T-helper 22 cell (primary cell): ENCODE measurements around the gene PARVA.
"Not testable (repeated sequence)": the region's sequence is repeated elsewhere in the genome, so short reads cannot be mapped to it uniquely, and the experiment has no call there.

Experiments
- DNase-seq: peaks from one replicate; pipeline ENCODE4 v3.0.0-alpha.2; 2020; ENCODE audit warnings: low read depth

The PARVA gene, protein sequence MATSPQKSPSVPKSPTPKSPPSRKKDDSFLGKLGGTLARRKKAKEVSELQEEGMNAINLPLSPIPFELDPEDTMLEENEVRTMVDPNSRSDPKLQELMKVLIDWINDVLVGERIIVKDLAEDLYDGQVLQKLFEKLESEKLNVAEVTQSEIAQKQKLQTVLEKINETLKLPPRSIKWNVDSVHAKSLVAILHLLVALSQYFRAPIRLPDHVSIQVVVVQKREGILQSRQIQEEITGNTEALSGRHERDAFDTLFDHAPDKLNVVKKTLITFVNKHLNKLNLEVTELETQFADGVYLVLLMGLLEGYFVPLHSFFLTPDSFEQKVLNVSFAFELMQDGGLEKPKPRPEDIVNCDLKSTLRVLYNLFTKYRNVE

GRCh38 chr11:12377106-12377823 lies at the start of gene PARVA:
TSS of gene PARVA (plus strand) at chr11:12377571. CDS start at chr11:12377648, 77 bp downstream.
- no peak for DNase-seq

GRCh38 chr11:12329169-12329568 lies 48.2 kb upstream of the PARVA start:
- no peak for DNase-seq

DNA sequence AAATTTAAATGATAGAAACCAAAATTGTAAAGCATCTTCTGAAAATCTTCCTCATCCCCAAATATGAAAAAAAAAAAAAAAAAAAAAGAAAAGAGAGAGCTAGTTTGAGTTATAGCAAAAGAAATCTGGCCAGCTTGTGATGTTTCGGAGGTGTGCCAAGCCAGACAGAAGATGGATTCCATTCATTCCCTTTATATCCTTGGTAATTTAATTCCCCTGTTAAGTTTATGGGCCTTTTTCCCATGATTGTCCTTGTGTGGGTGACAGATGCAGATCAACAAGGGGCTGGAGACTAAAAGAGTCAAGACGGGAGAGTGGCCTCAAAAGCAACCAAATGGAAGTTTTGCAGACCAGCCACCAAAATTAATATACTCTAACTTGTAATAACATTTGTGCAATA lies 47.6 kb upstream of the PARVA start:
- no peak for DNase-seq

DNA sequence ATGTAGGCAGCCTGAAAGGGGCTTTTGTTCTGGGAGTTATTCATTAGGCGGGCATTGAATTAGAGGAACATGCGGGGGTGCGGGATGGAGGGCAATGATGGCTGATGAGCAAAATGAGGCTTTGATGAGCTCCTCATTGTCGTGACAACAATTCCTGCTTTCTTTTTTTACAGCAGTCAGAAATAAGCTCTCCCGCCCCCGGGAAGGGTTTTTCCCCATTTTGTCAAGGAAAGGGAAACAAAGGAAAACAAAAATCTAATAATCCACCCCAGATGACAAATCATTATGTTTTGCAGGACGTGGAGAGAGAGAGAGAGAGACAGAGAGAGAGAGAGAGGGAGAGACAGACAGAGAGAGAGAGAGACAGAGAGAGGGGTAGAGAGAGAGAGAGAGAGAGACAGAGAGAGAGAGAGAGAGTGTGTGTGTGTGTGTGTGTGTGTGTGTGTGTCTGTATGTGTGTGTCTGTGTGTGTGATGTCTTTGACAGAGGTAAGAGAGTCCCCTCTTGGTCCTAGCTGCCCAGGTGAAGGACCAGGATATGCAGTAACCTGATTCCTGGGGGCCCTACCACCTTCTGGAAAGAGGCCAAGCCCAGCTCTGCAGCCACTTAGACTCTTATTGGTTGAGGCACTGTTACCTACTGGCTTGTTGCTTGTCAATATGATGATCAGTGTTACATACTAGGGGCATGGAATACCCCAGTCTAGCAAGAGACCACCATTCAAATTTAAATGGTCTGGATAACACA lies 46.7 kb upstream of the PARVA start:
- DNase-seq, result no peak

DNA sequence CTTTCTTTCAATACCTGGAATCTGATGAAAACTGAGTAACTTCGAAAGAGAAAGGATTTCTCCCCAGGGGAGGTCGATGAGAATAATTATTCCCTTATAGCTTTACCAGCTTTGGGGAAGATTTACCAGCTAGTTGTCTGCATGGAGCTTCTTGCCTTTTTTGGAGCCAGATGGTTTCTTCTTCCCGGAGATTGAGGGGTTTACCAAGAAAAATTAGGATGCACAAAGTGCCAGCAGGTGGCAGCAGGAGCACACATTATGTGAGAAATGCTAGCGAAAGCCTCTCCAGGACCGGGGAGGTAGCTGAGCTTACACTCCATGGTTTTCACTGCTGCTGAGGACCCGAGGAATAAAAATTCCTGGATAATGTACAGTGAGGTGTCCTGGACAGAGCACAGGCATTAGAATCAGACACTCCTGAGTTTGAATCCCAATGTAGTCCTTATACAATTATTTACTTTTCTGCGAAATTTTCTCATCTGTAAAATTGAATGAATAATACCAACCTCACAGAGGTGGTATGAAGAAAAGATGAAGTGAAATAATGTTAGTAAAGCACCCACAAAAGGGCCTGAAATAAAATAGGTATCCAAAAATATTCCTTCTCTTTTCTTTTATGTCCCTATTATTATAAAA lies 46.0 kb upstream of the PARVA start:
- DNase-seq, result peak; percentile 31

DNA sequence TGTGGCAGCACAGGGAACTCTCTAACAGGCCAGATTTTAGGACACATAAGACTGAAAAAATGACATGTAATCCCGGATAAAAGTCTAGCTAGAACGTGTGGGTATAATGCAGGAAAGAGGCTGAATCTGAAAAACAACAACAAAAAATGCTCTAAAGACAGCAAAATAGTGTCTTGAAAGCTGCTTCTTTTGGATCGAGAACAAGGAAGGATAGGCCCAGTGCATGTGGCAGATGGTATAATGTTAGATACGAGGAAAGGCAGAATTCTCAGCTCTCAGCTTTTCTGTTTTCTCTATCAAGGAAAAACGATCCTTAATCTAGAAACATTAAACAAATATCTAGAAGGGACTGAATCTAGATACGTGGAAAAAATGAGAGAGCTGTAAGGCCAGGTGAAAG lies 33.8 kb upstream of the PARVA start:
- no peak for DNase-seq

DNA sequence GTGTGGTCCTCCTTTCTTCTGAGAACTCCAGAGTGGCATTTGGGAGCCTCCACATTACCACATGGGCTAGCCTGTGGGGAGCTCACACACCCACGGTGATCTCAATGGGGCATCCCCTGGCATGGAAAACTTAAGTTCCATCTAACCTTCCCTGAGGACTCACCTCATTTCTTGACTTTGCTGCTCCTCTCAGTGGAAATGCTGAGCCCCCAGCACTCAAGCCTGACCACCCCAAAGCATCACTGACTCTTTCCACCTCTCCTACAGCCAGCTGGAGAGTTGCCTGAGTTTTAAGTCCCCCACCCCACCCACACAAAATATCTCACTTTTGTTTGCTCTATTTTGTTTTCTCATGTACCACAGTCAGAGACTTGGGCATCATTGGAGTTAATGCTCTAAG lies 23.8 kb upstream of the PARVA start:
- DNase-seq, result no peak

DNA sequence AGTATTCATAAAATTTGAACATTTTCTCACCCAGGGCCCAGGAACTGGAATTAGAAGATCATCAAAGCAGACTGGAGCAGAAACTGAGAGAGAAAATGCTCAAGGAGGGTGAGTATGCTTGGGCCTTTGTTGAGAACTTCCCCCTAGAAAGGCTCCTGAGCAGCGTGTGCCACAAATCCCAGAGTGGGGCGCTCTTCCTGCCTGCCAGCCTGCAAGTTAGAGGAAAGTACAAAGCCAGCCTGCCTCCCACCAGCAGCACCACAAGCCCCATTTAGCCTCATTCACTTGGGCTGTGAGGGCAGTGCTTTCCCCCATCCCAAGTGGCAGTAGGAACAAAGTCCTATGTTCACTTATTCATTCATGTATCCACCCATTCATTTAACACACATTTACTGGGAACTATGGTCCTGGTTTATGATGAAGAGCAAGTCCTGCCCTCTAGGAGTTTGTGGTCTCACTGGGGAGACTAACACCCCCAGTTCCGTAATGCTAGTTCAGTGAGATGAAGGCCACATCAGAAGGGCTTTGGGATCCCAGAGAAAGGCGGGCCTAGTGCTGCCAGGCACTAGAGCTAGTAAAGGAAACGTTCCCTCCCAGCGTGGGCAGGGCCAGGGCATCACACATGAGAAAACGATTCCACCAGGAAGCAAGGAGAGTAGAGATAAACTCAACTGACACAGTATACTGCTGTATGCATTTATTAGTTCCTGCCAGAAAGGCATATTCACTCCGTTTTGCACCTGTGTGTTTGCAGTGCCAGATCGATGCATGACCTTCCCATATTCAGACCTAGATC lies 22.4 kb upstream of the PARVA start:
- no peak for DNase-seq

DNA sequence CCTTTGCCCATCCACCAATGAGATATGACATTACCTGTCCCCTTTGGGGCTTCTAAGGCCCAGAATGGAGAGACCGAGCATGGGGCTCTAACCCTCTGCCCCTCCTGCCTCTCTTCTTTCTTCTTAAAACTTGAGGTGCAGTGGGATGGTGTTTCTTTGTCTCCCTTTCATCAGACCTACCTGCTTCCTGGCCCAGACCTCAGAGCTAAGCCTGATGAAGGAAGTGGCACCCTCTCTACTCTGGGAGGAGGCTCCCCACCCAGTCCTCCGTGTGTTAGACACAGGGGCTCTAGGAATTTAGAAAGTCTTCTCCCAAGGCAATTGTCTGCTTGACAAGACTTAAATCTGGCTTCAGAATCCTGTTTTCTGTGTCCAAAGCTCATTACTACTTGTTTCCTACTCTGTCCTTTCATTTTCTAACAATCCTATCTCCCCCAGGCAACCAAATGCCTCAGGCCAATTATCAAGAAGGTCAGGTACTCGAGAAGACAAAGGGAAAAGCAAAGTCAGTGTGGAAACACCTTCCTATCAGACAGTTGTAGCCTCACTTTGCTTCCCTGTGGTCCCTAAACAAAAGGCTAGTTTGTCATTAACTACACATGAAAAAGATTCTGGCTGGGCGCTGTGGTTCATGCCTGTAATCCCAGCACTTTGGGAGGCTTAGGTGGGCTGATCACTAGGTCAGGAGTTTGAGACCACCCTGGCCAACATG lies 20.3 kb upstream of the PARVA start:
- no peak for DNase-seq

DNA sequence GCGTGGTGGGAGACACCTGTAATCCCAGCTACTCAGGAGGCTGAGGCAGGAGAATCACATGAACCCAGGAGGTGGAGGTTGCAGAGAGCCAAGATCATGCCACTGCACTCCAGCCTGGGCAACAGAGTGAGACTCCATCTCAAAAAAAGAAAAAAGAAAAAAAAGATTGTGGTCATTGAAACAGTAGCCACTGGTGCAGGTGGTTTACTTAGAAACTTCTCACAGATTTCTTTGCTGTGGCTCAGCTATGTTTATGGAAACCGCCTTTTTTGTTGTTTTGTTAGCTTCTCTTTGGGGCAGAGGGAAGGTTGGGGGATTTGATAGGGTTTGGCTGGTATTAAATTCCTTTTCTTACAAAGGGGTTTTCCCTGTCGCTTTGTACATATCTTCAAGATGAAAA lies 19.7 kb upstream of the PARVA start:
- DNase-seq, result not testable (repeated sequence)

DNA sequence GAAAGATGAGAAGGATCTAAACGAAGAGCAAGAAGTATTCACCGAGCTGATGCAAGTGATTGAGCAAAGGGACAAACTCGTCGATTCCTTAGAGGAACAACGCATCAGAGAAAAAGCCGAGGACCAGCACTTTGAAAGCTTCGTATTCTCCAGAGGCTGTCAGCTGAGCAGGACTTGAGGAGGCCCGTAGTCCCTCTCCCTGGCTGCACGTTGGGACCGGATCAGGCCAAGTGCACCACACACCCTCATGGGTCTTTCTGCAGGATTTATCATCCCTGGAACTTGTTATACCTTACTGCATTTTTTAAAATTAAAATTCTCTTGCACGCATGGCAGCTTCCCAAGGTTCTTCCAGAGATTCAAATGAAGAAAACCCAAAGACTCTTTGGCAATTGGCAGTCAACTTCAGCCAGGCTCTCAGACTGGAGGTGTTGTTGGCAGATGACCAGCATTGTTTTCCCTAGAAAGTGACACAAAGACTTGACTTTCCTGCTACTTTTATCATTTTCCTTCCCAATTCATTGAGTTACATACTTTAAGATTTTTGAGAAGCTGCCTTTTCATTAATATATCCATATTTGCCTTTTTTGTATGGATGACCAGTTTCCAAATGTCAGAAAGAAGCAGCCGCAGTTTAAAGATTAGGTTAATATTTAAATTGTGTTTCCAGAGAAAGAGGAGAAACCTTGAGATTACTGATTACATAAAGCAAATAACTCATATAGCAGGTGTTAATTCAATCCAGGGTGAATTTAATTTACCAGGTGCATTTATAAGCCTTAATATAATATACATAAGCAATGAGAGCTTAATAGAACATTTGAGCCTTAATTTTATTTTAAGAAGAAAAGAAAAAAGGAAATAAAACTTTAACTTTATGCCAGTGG lies 18.8 kb upstream of the PARVA start:
- DNase-seq, result no peak

GRCh38 chr11:12359761-12360160 lies 17.6 kb upstream of the PARVA start:
- DNase-seq, result no peak

GRCh38 chr11:12361682-12362081 lies 15.7 kb upstream of the PARVA start:
- DNase-seq, result no peak

- DNase-seq, result no peak
Observed at GRCh38 chr11:12362857-12363256, 14.5 kb upstream of the PARVA start.

DNA sequence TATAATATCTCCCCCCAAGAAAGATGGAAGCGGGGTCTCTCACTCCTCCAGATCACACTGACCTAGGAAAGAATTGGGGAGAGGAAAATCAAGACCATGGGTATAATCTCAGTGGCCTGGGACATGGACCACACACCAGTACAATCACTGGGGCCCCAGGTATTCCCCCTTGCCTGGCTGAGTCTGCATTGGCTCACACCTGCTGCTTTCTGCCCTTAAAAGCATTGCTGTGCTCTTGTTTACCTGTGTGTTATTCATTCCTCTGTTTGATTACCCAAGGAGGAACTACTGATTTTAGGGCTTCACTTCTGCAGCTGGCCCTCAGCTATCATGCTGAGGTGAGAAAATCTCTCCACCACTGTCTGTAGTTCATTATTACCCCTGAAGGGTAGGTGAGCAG lies 14.0 kb upstream of the PARVA start:
- no peak for DNase-seq

DNA sequence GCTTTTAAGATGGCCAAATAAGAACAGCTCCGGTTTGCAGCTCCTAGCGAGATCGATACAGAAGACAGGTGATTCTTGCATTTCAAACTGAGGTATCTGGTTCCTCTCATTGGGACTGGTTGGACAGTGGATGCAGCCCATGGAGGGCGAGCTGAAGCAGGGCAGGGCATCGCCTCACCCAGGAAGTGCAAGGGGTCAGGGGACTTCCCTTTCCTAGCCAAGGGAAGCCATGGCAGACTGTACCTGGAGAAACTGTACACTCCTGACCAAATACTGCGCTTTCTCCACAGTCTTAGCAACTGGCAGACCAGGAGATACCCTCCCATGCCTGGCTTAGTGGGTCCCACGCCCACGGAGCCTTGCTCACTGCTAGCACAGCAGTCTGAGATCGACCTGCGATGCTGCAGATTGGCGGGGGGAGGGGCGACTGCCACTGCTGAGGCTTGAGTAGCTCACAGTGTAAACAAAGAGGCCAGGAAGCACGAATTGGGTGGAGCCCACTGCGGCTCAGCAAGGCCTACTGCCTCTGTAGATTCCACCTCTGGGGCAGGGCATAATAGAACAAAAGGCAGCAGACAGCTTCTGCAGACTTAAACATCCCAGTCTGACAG lies 11.3 kb upstream of the PARVA start:
- DNase-seq, result peak; percentile 20

- DNase-seq, result not testable (repeated sequence)
Observed at GRCh38 chr11:12367057-12367456, 10.3 kb upstream of the PARVA start.

DNA sequence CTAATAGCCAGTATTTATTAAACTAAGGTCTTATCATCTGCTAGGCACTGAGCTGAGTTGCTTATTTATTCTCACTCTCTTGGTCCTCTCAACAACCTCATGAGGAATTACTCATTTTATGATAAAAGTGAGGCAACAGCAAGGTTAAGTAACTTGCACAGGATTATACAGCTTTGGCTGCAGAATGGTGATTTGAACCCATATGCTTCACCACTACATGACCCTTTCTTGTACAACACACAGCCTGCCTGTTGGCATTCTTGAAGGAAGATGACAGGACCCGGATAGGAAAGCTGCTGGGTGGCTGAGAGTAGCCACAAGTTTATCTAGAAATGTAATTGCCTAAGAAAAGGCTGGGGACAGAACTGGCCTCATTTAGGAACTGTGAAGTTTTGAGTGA lies 5.3 kb upstream of the PARVA start:
- no peak for DNase-seq

- no peak for DNase-seq
Observed at GRCh38 chr11:12375720-12376119, 1.7 kb upstream of the PARVA start.
